ENCODE measurements around the gene ATXN7L1.

The ATXN7L1 gene

GRCh38 chr7:105707967-105708762 is 168.2 kb downstream of the ATXN7L1 start:
- TF ChIP-seq CTCF (IDR thresholded peaks at IDR 0.05; ENCODE audit: low read depth, low read length), result no peak
- in situ Hi-C loops (cut with HindIII; ENCODE audit: low sequenced_read_pairs), result no loop called here
- H3K4me3 ChIP-seq (ENCODE audit: low read depth, low read length), result no peak overlapping the region
- no peak for DNase-seq (ENCODE audit: low read depth, low spot score)

GRCh38 chr7:105707381-105707780 is 169.0 kb downstream of the ATXN7L1 start:
- in situ Hi-C loops (cut with HindIII; ENCODE audit: low sequenced_read_pairs), result no loop called here
- no peak for TF ChIP-seq CTCF (IDR thresholded peaks at IDR 0.05; ENCODE audit: low read depth, low read length)
- no peak overlapping the region for H3K4me3 ChIP-seq (ENCODE audit: low read depth, low read length)
- DNase-seq (ENCODE audit: low read depth, low spot score), result no peak

- H3K4me3 ChIP-seq (ENCODE audit: low read depth, low read length), result no peak overlapping the region
- TF ChIP-seq CTCF (IDR thresholded peaks at IDR 0.05; ENCODE audit: low read depth, low read length), result no peak
- in situ Hi-C loops (cut with HindIII; ENCODE audit: low sequenced_read_pairs), result no loop called here
- DNase-seq (ENCODE audit: low read depth, low spot score), result no peak
Observed at GRCh38 chr7:105705427-105705826, 171.0 kb downstream of the ATXN7L1 start.

- no peak for DNase-seq (ENCODE audit: low read depth, low spot score)
- TF ChIP-seq CTCF (IDR thresholded peaks at IDR 0.05; ENCODE audit: low read depth, low read length), result no peak
- H3K4me3 ChIP-seq (ENCODE audit: low read depth, low read length), result no peak overlapping the region
- in situ Hi-C loops (cut with HindIII; ENCODE audit: low sequenced_read_pairs), result no loop called here
Observed at GRCh38 chr7:105703207-105703930, 173.0 kb downstream of the ATXN7L1 start.

- no peak for TF ChIP-seq CTCF (IDR thresholded peaks at IDR 0.05; ENCODE audit: low read depth, low read length)
- H3K4me3 ChIP-seq (ENCODE audit: low read depth, low read length), result no peak overlapping the region
- DNase-seq (ENCODE audit: low read depth, low spot score), result no peak
- in situ Hi-C loops (cut with HindIII; ENCODE audit: low sequenced_read_pairs), result no loop called here
Observed at GRCh38 chr7:105699568-105700236, 176.7 kb downstream of the ATXN7L1 start.

GRCh38 chr7:105698531-105698930 is 177.9 kb downstream of the ATXN7L1 start:
- in situ Hi-C loops (cut with HindIII; ENCODE audit: low sequenced_read_pairs), result no loop called here
- no peak overlapping the region for H3K4me3 ChIP-seq (ENCODE audit: low read depth, low read length)
- no peak for DNase-seq (ENCODE audit: low read depth, low spot score)
- TF ChIP-seq CTCF (IDR thresholded peaks at IDR 0.05; ENCODE audit: low read depth, low read length), result no peak

Data from astrocyte of the spinal cord (primary cell).